Uterus (tissue), 2 donors: Measurements from ENCODE around the gene CPNE7.

Experiments
- CTCF ChIP-seq, 4 experiments: fragments of 200-600 bp in 2 of 4; fragments of 450-650 bp in 2 of 4; sonication (generic) in 2 of 4; IDR thresholded peaks; one replicate each; pipeline ENCODE4 v1.5.1; 2016 to 2019; ENCODE audit warnings: antibody characterized with exemption in 4 of 4, mild to moderate bottlenecking in 2 of 4, moderate library complexity in 1 of 4
- POLR2A ChIP-seq, 2 donors: fragments of 450-650 bp; IDR thresholded peaks; one replicate each; pipeline ENCODE4 v1.6.1; 2016; ENCODE audit warnings: antibody characterized with exemption in 2 of 2, mild to moderate bottlenecking in 1 of 2, moderate library complexity in 1 of 2

GRCh38 chr16:89605186-89605970 is 29.8 kb downstream of the CPNE7 start:
- TF ChIP-seq CTCF (IDR thresholded peaks at IDR 0.05) (no peak), POLR2A (IDR thresholded peaks at IDR 0.05) (no peak)
